OCI-LY3 (cell line): ENCODE measurements around the gene TRABD2A.

Source experiments
- CTCF ChIP-seq: fragments of 200-600, 300-600 bp; sonication (generic); IDR thresholded peaks from 2 replicates; pipeline ENCODE4 v1.5.1; 2014; ENCODE audit warnings: antibody characterized with exemption, low read length, low read depth
- EZH2phosphoT487 ChIP-seq: fragments of 200-600 bp; shearing (Covaris generic); IDR thresholded peaks from 2 replicates; pipeline ENCODE4 v1.6.1; 2018; ENCODE audit warnings: antibody characterized with exemption, mixed run types, low read depth

GRCh38 chr2:84801811-84802210 is 79.1 kb downstream of the TRABD2A start:
- TF ChIP-seq CTCF (no peak), EZH2phosphoT487 (no peak)
